Mucosa of rectum (tissue), 2 donors: ENCODE results near the gene ZNF362.

Experiments used
- H3K27ac ChIP-seq, 2 donors: one replicate each; pipeline ENCODE4 v1.7.0; 2013; ENCODE audit warnings: inconsistent platforms in 2 of 2, low read depth in 2 of 2, low read length in 2 of 2
- H3K27me3 ChIP-seq, 2 donors: one replicate each; pipeline ENCODE4 v1.7.0; 2013; ENCODE audit warnings: low read length in 2 of 2; ENCODE audit not compliant: control insufficient read depth in 2 of 2, insufficient read depth in 2 of 2
- H3K36me3 ChIP-seq, 2 donors: one replicate each; pipeline ENCODE4 v1.7.0; 2013; ENCODE audit warnings: low read length in 2 of 2; ENCODE audit not compliant: control insufficient read depth in 2 of 2, insufficient read depth in 2 of 2
- H3K4me1 ChIP-seq, 2 donors: one replicate each; pipeline ENCODE4 v1.7.0; 2013; ENCODE audit warnings: low read length in 2 of 2, mild to moderate bottlenecking in 1 of 2; ENCODE audit not compliant: control insufficient read depth in 2 of 2, insufficient read depth in 2 of 2
- H3K4me3 ChIP-seq, 2 donors: one replicate each; pipeline ENCODE4 v1.7.0; 2013; ENCODE audit warnings: low read length in 2 of 2
- H3K9ac ChIP-seq, 2 donors: one replicate each; pipeline ENCODE4 v1.7.0; 2013; ENCODE audit warnings: low read length in 2 of 2, low read depth in 1 of 2, mild to moderate bottlenecking in 1 of 2
- H3K9me3 ChIP-seq, 2 donors: one replicate each; pipeline ENCODE4 v1.7.0; 2013; ENCODE audit warnings: low read length in 2 of 2; ENCODE audit not compliant: control insufficient read depth in 2 of 2
- donor health status: healthy.
- donor health status: Normal muscosa, but diverticular disease.

The ZNF362 gene

DNA sequence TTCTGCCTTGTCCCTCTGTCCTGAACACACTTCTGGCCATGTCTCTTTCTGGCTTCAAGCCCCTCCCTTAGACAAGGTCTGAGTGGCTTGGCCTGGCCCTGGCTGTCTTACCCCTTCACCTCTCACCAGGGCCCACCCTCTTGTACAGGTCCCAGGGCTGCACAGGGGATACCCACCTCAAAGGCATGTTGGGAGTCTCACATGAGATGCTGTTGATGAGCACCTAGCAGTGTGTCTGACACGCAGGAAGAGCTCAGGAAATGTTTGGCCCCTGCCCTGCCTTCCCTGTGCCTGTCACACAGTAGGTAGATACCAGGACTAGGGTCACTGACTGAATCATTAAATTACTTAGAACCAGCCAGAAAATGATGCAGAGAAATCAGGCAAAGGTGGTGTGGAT lies 16.6 kb downstream of the ZNF362 start:
- Histone ChIP-seq H3K4me3 (no peak overlapping the region), H3K9me3 (no peaks in the 10 kb centered on the region), H3K27ac (no peak overlapping the region), H3K27me3 (no peaks in the 10 kb centered on the region), H3K4me1 (no peaks in the 10 kb centered on the region), H3K9ac (no peak overlapping the region), H3K36me3 (peaks cover 3 to 20% of the 10 kb centered on the region in 2 donors)

DNA sequence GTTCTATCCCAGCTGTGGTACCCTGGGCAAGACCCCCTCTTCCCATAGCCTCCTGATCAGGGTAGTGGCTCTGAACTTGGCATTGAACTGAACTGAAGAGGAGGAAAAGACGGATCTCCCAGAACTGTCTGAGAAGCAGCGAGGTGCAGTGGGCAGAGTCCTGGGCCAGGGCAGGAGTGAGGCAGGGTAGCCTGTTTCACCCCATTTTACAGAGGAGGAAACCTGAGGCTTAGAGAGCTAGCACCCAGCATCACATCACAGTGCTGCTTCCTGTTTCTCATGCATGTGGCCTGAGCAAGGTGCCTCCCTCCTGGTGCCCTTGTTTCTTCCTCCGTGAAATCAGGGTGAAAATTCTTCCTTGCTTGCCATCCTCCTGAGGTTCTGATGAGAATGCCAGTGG lies 17.1 kb downstream of the ZNF362 start:
- Histone ChIP-seq H3K27me3 (no peaks in the 10 kb centered on the region), H3K4me3 (no peak overlapping the region), H3K36me3 (peaks cover 3 to 20% of the 10 kb centered on the region in 2 donors), H3K4me1 (no peaks in the 10 kb centered on the region), H3K9ac (no peak overlapping the region), H3K9me3 (no peaks in the 10 kb centered on the region), H3K27ac (no peak overlapping the region)

DNA sequence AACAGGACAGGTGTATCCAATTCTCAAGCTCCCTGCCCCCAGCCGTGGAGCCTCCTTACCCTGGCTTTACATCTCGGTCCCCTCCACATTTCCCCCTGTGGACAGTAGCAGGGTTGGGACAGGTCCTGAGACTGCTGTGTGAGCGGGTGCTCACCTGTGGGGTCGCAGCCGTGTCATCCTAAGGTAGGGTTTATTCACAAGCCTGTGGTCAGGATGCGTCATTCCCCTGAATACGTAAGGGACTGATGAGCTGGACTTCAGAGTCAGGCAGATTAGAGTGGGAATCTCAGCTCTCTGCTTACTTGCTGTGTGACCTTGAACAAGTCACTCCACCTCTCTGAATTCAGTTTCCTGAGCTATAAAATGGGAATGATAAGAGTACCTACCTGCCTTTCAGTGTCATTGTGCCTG lies 17.7 kb downstream of the ZNF362 start:
- no peaks in the 10 kb centered on the region for H3K9me3 ChIP-seq
- H3K27me3 ChIP-seq, result no peaks in the 10 kb centered on the region
- no peak overlapping the region for H3K9ac ChIP-seq
- H3K27ac ChIP-seq, result no peak overlapping the region
- no peaks in the 10 kb centered on the region for H3K4me1 ChIP-seq
- no peak overlapping the region for H3K4me3 ChIP-seq
- peaks cover 3 to 20% of the 10 kb centered on the region in 2 donors for H3K36me3 ChIP-seq

DNA sequence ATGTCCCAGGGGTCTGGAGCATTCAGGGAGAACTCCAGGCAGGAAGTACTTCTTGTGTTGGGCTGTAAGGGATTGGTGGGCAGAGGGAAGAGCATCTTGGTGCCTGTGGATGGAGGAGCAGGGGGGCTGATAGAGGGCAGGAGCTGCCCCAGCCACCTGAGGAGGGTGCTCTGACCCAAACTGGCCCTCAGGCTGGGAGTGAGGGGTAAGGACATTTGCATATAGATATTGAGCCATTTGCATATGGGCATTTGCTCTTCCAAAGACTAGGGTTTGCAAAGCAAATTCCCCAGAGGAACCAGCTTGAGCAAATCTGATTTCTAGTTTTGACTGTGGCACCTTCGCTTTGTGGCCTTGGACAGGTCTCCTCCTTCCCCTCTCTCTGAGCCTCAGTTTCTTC lies 18.2 kb downstream of the ZNF362 start:
- H3K9ac ChIP-seq, result no peak overlapping the region
- H3K4me3 ChIP-seq, result no peak overlapping the region
- no peaks in the 10 kb centered on the region for H3K4me1 ChIP-seq
- peaks cover 3 to 20% of the 10 kb centered on the region in 2 donors for H3K36me3 ChIP-seq
- no peak overlapping the region for H3K27ac ChIP-seq
- no peaks in the 10 kb centered on the region for H3K9me3 ChIP-seq
- H3K27me3 ChIP-seq, result no peaks in the 10 kb centered on the region

DNA sequence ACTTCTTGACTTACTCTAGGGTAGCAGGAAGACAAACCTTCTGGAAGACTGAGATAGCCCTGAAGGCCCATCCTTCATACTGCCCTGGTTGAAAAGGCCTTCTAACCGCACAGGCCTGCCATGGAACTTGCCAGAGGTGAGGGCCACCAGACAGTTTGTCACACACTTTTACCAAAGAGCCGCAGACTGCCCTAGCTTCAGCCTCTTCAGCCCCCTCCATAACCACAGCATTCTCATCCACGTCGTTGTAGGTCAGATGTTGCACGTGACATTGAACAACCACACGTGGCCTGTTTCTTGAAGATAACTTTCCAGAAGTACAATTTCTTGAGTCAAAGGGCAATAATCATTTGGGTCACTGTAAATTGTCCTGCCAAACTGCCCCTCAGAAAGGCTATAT lies 18.9 kb downstream of the ZNF362 start:
- H3K9ac ChIP-seq, result no peak overlapping the region
- peaks cover 6 to 20% of the 10 kb centered on the region in 2 donors for H3K36me3 ChIP-seq
- no peak overlapping the region for H3K4me3 ChIP-seq
- no peaks in the 10 kb centered on the region for H3K4me1 ChIP-seq
- H3K27ac ChIP-seq, result no peak overlapping the region
- no peaks in the 10 kb centered on the region for H3K9me3 ChIP-seq
- no peaks in the 10 kb centered on the region for H3K27me3 ChIP-seq

DNA sequence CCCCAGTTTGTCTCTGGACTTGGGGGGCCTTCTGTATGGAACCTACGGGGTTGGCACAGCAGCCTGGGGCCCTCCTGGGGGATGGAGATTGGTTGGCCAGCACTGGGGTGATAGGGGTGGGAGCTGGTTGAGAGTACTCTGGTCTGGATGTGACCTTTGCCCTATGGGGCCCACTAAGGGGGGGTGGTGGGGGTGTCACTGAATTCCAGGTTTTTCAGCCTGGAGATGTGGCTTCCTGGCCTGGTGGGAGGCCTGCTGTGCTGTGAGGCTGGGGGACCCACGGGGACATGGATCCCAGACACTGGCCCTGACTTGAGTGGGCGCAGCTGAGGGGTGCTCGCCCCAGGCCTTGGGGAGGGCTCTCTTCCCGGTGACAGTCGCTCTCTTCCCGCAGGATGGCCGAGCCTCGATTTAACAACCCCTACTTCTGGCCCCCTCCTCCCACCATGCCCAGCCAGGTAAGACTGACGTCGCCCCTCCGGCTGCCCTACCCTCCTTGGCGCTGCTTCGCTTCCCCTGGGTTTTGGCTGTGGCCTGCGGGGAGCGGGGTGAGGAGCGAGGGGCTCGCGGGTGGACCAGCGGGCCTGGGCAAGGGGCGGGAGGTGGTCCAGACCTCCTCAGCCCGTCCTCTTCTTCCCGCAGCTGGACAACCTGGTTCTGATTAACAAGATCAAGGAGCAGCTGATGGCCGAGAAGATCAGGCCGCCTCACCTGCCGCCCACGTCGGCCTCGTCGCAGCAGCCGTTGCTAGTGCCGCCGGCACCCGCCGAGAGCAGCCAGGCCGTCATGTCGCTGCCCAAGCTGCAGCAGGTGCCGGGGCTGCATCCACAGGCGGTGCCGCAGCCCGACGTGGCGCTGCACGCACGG lies 19.6 kb downstream of the ZNF362 start:
- no peaks in the 10 kb centered on the region for H3K4me1 ChIP-seq
- no peaks in the 10 kb centered on the region for H3K9me3 ChIP-seq
- peaks cover 7 to 19% of the 10 kb centered on the region in 2 donors for H3K36me3 ChIP-seq
- H3K9ac ChIP-seq, result no peak overlapping the region
- H3K27ac ChIP-seq, result no peak overlapping the region
- no peaks in the 10 kb centered on the region for H3K27me3 ChIP-seq
- no peak overlapping the region for H3K4me3 ChIP-seq

DNA sequence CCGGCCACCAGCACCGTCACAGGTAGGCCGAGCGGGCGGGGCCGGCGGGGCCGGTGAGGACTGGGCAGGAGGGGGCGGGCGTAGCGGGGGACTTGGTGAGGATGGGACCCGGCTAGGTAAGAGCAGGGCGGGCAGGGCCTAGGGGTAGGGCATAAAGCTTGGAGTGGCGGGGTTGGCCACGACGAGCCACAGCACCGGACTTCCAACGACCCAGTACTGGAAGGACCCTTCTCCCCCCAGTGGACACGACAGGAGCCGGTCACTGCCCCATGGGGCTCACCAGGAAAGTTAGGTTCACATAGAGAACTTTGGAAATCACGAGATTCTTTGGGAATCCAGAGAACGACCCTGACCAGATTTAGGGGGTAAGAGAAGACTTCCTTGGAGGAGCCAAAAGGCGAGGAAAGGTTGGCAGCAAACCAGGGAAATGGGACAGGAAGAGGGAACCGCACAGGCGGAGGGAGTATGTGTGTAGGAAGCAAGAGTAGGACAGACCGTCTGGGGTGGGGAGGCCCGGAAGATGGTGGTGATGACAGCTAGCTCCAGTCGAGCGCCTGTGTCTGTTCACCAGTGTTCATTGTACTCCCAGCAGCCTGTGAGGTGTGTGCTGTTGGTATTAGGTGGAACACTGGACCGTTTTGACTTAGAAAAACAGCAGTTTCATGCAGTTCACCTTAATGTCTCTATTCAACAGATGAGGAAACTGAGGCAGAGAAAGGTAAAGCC lies 20.4 kb downstream of the ZNF362 start:
- Histone ChIP-seq H3K27ac (no peak overlapping the region), H3K4me3 (no peak overlapping the region), H3K4me1 (no peaks in the 10 kb centered on the region), H3K9ac (no peak overlapping the region), H3K9me3 (no peaks in the 10 kb centered on the region), H3K27me3 (no peaks in the 10 kb centered on the region), H3K36me3 (peaks cover 15 to 21% of the 10 kb centered on the region in 2 donors)

DNA sequence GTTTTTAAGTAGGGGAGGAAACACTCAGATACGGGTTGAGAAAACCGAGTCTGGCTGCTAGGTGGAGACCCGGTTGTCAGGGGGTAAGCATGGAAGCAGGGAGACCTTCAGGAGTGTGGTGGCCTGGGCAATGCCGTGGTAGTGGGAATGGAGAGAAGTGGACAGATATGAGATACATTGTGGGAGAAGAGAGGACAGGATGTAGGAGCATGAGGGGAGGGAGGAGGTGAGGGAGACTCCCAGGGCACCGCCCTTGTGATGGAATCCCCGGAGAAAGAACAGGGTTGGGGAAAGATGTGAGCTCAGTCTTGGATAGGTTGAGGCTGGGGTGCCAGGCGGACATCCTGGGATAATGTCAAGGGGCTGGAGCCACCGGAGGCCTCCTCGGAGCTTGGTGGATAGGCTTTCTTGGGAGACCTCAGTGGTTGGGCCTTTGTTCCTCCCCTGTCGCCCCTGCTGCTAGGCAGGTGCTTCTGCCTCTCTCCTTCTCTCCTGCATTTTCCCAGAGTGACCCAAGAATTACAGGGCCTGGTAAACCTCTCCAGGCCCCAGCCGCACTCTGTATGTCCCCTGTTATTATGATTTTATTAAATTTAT lies 21.3 kb downstream of the ZNF362 start:
- no peak overlapping the region for H3K27ac ChIP-seq
- no peak overlapping the region for H3K9ac ChIP-seq
- no peaks in the 10 kb centered on the region for H3K9me3 ChIP-seq
- H3K4me1 ChIP-seq, result no peaks in the 10 kb centered on the region
- H3K36me3 ChIP-seq, result peaks cover 18 to 27% of the 10 kb centered on the region in 2 donors
- no peak overlapping the region for H3K4me3 ChIP-seq
- H3K27me3 ChIP-seq, result no peaks in the 10 kb centered on the region

DNA sequence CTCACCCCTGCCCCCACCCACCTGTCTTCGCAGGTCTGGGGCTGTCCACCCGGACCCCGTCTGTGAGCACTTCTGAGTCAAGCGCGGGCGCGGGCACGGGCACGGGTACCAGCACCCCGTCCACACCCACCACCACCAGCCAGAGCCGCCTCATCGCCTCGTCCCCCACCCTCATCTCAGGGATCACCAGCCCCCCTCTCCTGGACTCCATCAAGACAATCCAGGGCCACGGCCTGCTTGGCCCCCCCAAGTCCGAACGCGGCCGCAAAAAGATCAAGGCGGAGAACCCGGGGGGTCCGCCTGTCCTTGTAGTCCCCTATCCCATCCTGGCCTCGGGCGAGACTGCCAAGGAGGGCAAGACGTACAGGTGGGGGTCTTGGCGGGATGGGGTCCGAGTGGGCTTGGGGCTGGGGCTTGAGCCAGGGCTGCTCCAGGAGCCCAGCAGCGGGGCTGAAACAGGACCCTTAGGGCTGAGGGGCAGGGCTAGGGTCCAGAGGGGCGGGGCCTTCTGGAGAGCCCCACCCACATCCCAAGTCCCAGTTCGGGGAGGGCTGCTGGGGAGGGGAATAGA lies 23.9 kb downstream of the ZNF362 start:
- H3K36me3 ChIP-seq, result peaks cover 18 to 36% of the 10 kb centered on the region in 2 donors
- H3K27ac ChIP-seq, result no peak overlapping the region
- no peak overlapping the region for H3K9ac ChIP-seq
- no peaks in the 10 kb centered on the region for H3K9me3 ChIP-seq
- H3K4me3 ChIP-seq, result no peak overlapping the region
- H3K4me1 ChIP-seq, result no peaks in the 10 kb centered on the region
- H3K27me3 ChIP-seq, result no peaks in the 10 kb centered on the region
